Measurements from ENCODE around the gene RNASE7. TPM values are rescaled to one million over a fixed set of nuclear protein-coding genes. Genes with fewer than 3 reads are reported as not detected.

The RNASE7 gene
- total RNA-seq, 1 donor from 2014 or later: 0.86 TPM

- TF ChIP-seq CTCF (conservative IDR thresholded peaks at IDR 0.05; ENCODE audit: low read depth, low read length): peak; percentile 71
- no peak for DNase-seq (ENCODE audit: low read depth)
- H3K4me3 ChIP-seq (ENCODE audit: low read depth, low read length): peak overlapping the region; percentile 14
Observed at GRCh38 chr14:21068521-21069387, 26.6 kb downstream of the RNASE7 start.

DNA sequence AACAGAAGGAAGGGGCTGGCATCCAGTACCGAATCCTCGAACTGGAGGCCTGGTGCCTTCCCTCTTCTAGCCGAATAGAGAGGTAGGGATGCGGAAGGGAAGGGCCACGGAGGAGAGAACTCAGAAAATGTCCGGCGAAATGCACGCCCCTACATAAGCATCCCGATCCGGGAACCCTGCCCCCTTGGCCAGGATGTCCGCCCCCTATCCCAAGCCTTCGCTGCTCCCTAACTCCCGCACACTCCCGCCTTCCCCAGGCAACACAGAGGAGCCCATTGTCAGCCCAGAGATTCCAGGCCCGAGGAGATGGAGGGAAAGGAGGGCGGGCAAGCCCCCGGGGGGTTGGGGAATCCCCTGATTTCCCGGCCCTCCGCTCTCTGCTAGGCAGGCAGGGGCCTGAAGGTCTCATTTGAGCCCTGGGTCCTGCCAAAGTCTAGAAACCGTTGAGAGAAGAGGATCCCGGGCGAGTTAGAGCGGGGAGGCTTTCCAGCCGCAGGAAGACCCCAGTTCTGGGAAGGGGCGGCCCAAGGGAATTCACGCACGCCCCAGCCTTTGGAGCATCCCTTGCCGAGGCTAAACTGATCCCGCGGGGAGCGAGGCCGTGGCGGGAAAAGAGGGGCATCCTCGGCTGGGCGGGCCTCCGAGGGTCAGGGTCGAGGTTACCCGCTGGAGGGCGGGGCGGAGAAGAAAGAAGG is 27.4 kb downstream of the RNASE7 start:
- DNase-seq (ENCODE audit: low read depth): no peak
- peak overlapping the region; percentile 76 for H3K4me3 ChIP-seq (ENCODE audit: low read depth, low read length)
- no peak for TF ChIP-seq CTCF (conservative IDR thresholded peaks at IDR 0.05; ENCODE audit: low read depth, low read length)

DNA sequence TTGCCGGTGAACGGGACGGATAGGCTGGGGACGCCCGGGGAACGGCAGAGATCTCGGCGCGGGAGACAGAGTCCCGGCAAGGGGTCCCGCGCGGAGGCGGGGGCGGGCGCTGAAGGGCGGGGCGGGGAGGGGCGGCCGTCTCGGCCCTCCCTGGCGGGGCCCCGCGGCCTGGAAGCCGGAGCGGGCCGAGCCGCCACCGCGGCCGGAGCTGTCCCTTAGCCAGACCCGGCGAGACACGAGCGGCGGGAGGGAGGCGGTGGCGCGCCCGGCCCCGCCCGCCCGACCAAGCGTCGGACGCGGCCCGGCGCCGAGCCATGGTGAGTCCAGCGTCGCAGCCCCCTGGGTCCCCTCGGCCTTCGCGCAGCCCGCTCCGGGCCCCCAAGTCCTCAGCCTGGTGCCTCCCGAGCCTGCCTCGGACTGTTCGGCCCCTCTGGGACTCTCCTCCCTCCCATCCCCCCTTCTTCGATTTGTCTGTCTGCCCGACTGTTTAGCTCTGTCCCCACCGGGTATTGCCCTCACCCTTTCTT is 28.0 kb downstream of the RNASE7 start, which contains the start of gene ARHGEF40:
Gene ARHGEF40, plus strand, starts transcription at position 222 of the 527 bp plus-strand sequence. Its CDS starts 93 bp downstream, at position 315.
- DNase-seq (ENCODE audit: low read depth): no peak
- peak within 1 kb of the TSS; percentile 76 for H3K4me3 ChIP-seq (ENCODE audit: low read depth, low read length)
- no peak for TF ChIP-seq CTCF (conservative IDR thresholded peaks at IDR 0.05; ENCODE audit: low read depth, low read length)

- H3K4me3 ChIP-seq (ENCODE audit: low read depth, low read length): peak overlapping the region; percentile 76
- no peak for DNase-seq (ENCODE audit: low read depth)
- no peak for TF ChIP-seq CTCF (conservative IDR thresholded peaks at IDR 0.05; ENCODE audit: low read depth, low read length)
Observed at GRCh38 chr14:21070610-21071224, 28.6 kb downstream of the RNASE7 start.

DNA sequence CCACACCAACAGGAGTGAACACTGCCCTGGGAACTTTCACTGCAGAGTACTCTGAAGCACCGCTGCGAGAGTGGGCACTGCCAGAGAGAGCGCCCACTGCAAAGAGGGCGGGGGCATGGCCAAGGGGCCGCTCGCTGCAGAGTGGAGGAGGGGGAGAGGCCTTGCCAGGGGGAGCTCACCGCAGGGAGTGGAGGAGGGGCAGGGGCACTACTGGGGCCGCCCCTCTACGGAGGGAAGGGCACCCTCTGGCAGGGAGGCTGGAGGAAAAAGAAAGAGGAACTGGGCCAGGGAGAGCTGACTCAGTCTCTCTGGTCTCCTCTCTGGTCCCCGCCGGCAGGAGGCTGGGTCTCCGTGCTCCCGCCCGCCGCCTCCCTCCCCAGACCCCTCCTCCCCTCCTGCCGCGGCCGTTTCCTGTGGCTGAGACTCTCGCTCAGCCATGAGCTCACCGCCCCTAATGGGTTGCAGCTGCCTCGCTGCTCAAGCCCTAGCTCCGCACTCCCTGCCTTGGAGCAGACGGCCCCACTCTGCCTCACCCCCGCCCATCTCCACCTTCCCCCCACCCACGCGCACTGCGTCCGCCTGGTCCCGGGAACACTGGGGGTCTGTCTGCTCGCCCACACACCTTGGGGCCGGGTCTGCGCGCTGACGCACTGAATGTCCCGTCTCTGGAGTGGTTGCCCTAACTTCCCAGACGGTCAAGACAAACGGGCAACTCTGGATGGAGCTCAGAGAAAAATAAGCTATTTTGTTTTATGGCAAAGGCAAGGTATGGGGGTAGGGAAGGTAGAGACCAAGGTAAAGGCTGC is 29.3 kb downstream of the RNASE7 start:
- no peak for TF ChIP-seq CTCF (conservative IDR thresholded peaks at IDR 0.05; ENCODE audit: low read depth, low read length)
- no peak for DNase-seq (ENCODE audit: low read depth)
- peak overlapping the region; percentile 76 for H3K4me3 ChIP-seq (ENCODE audit: low read depth, low read length)

DNA sequence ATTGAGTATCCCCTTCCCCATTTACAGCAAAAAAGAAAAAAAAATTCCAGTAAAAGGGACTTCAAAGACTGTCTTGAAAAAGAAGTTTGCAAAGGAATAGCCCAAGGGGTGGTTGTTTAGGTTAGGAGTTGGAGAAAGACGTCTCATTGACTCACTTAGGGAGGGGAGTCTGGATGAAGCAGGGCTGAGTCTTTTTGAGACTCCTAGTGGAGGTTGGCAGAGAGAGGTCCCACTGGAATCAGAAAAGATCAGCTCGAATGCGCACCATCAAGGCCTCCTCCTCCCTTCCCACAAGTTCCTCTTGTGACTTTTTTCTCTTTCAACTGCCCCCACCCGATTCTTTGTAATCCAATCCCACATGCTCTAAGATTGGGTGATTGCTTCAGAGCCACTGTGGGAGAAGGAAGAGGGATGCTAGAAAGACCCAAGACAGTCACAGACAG is 29.9 kb downstream of the RNASE7 start:
- TF ChIP-seq CTCF (conservative IDR thresholded peaks at IDR 0.05; ENCODE audit: low read depth, low read length): no peak
- no peak for DNase-seq (ENCODE audit: low read depth)
- peak overlapping the region; percentile 76 for H3K4me3 ChIP-seq (ENCODE audit: low read depth, low read length)
